T1000 (cell line): Measurements from ENCODE around the gene AP1B1.

Experiments used
- DNase-seq: peaks from one replicate; lab custom pipeline; 2025; ENCODE audit warnings: mixed read lengths; lab: John Stamatoyannopoulos, UW

Gene AP1B1

GRCh38 chr22:29331658-29332300 is 56.6 kb downstream of the AP1B1 start:
- no peak for DNase-seq

GRCh38 chr22:29331213-29331612 is 57.2 kb downstream of the AP1B1 start:
- DNase-seq: no peak

- no peak for DNase-seq
Observed at GRCh38 chr22:29330753-29331152, 57.6 kb downstream of the AP1B1 start.

GRCh38 chr22:29330291-29330690 is 58.1 kb downstream of the AP1B1 start:
- DNase-seq: no peak

GRCh38 chr22:29329581-29329980 is 58.8 kb downstream of the AP1B1 start:
- no peak for DNase-seq

- DNase-seq: no peak
Observed at GRCh38 chr22:29328566-29329500, 59.5 kb downstream of the AP1B1 start.

- DNase-seq: no peak
Observed at GRCh38 chr22:29328055-29328454, 60.3 kb downstream of the AP1B1 start.

- no peak for DNase-seq
Observed at GRCh38 chr22:29327089-29327764, 61.1 kb downstream of the AP1B1 start.

GRCh38 chr22:29326481-29326880 is 61.9 kb downstream of the AP1B1 start:
- no peak for DNase-seq

GRCh38 chr22:29325785-29326315 is 62.5 kb downstream of the AP1B1 start:
- DNase-seq: no peak

- no peak for DNase-seq
Observed at GRCh38 chr22:29325356-29325755, 63.0 kb downstream of the AP1B1 start.

GRCh38 chr22:29323641-29324040 is 64.7 kb downstream of the AP1B1 start:
- DNase-seq: no peak

GRCh38 chr22:29320546-29320945 is 67.8 kb downstream of the AP1B1 start:
- no peak for DNase-seq

- no peak for DNase-seq
Observed at GRCh38 chr22:29319072-29319471, 69.3 kb downstream of the AP1B1 start.

GRCh38 chr22:29317827-29318454 is 70.4 kb downstream of the AP1B1 start:
- DNase-seq: no peak

GRCh38 chr22:29316141-29316828 is 72.1 kb downstream of the AP1B1 start:
- DNase-seq: no peak

- no peak for DNase-seq
Observed at GRCh38 chr22:29315286-29316140, 72.9 kb downstream of the AP1B1 start, which contains the start of gene RASL10A. Gene RASL10A, minus strand, starts transcription at chr22:29315697. Its CDS starts 451 bp downstream, at chr22:29315246.

- no peak for DNase-seq
Observed at GRCh38 chr22:29314537-29315285, 73.7 kb downstream of the AP1B1 start.
